Measurements from ENCODE around the gene PALLD. TPM values are rescaled to one million over a fixed set of nuclear protein-coding genes. Genes with fewer than 3 reads are reported as not detected.

Gene PALLD
- total RNA-seq, 1 donor from 2014 or later = 396 TPM

DNA sequence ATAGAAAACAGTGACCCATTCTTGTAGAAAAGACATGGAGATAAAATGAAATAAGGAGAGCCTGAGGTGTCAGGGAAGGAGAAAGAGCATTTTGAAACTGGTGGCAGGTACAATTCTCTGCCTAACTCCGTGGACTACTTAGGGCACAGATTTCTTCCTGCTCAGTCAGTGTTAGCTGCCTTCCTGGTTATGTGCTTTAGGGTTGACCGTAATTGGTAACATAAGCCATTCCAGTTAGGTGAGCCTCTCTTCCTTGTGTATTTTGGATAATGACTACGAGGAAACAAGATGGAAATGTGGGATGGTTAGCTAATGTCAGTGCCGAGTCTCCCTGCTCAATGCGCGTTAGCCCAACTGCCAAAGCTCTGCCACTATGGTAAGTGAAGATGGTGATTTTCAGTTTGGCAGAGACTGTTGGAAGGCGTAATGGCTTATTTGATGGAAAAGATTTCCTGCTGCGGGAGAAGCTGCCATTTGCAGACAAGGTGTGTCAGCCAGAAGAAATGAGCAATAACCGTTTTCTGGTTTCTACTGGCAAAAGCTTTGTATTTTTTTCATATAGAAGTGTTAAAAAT is 339.1 kb downstream of the PALLD start:
- H3K27me3 Mint-ChIP-seq (ENCODE audit: unreplicated experiment) = no peaks in the 10 kb centered on the region
- H3K9me3 Mint-ChIP-seq (ENCODE audit: unreplicated experiment) = no peaks in the 10 kb centered on the region
- no peak for DNase-seq (ENCODE audit: extremely low spot score, unreplicated experiment)
- H3K27ac Mint-ChIP-seq (ENCODE audit: unreplicated experiment) = peak overlapping the region; percentile 75
- H3K36me3 Mint-ChIP-seq (ENCODE audit: unreplicated experiment) = peaks cover 22% of the 10 kb centered on the region
- no peak overlapping the region for H3K4me3 Mint-ChIP-seq (ENCODE audit: unreplicated experiment)
- TF ChIP-seq, protein P1, sequence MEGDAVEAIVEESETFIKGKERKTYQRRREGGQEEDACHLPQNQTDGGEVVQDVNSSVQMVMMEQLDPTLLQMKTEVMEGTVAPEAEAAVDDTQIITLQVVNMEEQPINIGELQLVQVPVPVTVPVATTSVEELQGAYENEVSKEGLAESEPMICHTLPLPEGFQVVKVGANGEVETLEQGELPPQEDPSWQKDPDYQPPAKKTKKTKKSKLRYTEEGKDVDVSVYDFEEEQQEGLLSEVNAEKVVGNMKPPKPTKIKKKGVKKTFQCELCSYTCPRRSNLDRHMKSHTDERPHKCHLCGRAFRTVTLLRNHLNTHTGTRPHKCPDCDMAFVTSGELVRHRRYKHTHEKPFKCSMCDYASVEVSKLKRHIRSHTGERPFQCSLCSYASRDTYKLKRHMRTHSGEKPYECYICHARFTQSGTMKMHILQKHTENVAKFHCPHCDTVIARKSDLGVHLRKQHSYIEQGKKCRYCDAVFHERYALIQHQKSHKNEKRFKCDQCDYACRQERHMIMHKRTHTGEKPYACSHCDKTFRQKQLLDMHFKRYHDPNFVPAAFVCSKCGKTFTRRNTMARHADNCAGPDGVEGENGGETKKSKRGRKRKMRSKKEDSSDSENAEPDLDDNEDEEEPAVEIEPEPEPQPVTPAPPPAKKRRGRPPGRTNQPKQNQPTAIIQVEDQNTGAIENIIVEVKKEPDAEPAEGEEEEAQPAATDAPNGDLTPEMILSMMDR (IDR thresholded peaks at IDR 0.05) = no peak
- H3K4me1 Mint-ChIP-seq (ENCODE audit: unreplicated experiment) = peaks cover 69% of the 10 kb centered on the region

DNA sequence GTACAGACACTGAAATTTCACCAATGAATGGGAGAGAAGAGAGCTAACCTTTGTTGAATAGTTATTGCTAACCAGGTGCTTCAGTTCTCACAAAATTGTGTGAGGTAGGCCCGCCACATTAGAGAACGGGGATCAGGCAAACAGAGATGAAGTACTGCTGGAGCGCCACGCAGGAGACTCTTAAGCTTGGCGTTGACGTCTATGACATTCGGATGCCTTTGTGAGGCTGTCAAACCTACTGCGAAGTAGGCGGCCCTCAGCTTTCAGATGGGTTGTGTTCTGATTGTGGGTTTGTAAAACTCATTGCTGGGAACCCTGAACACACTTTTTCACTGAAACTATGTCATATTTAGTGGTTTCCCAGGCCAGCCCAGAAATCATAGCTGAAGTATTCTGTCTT is 339.6 kb downstream of the PALLD start:
- no peaks in the 10 kb centered on the region for H3K27me3 Mint-ChIP-seq (ENCODE audit: unreplicated experiment)
- DNase-seq (ENCODE audit: extremely low spot score, unreplicated experiment) = no peak
- TF ChIP-seq, protein P1 (IDR thresholded peaks at IDR 0.05) = no peak
- peak overlapping the region; percentile 31 for H3K27ac Mint-ChIP-seq (ENCODE audit: unreplicated experiment)
- H3K36me3 Mint-ChIP-seq (ENCODE audit: unreplicated experiment) = peaks cover 22% of the 10 kb centered on the region
- H3K4me1 Mint-ChIP-seq (ENCODE audit: unreplicated experiment) = peaks cover 69% of the 10 kb centered on the region
- no peaks in the 10 kb centered on the region for H3K9me3 Mint-ChIP-seq (ENCODE audit: unreplicated experiment)
- no peak overlapping the region for H3K4me3 Mint-ChIP-seq (ENCODE audit: unreplicated experiment)

DNA sequence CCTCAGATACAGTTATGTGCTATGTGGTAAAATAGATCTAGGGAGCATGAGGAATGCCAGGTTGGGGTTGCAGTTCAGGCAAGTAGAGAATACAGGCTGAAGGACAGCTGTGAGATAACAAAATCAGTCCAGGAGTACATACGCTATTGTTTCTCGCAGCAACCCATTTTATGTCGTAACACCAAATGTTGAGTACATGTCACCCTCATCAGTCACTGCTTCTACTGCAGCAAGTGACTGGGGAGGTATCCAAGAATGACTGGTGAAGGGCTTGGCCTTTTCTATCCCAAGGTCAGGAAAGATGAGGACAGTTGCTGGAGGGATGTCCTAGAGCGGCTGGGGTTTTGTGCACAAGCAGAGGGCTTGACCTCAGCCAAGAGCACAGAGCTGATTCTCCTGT is 341.1 kb downstream of the PALLD start:
- TF ChIP-seq, protein P1 (IDR thresholded peaks at IDR 0.05) = no peak
- Mint-ChIP-seq H3K36me3 (ENCODE audit: unreplicated experiment) (peaks cover 28% of the 10 kb centered on the region), H3K4me1 (ENCODE audit: unreplicated experiment) (peaks cover 79% of the 10 kb centered on the region), H3K4me3 (ENCODE audit: unreplicated experiment) (no peak overlapping the region), H3K9me3 (ENCODE audit: unreplicated experiment) (no peaks in the 10 kb centered on the region), H3K27me3 (ENCODE audit: unreplicated experiment) (no peaks in the 10 kb centered on the region), H3K27ac (ENCODE audit: unreplicated experiment) (peak overlapping the region; percentile 81)
- no peak for DNase-seq (ENCODE audit: extremely low spot score, unreplicated experiment)

DNA sequence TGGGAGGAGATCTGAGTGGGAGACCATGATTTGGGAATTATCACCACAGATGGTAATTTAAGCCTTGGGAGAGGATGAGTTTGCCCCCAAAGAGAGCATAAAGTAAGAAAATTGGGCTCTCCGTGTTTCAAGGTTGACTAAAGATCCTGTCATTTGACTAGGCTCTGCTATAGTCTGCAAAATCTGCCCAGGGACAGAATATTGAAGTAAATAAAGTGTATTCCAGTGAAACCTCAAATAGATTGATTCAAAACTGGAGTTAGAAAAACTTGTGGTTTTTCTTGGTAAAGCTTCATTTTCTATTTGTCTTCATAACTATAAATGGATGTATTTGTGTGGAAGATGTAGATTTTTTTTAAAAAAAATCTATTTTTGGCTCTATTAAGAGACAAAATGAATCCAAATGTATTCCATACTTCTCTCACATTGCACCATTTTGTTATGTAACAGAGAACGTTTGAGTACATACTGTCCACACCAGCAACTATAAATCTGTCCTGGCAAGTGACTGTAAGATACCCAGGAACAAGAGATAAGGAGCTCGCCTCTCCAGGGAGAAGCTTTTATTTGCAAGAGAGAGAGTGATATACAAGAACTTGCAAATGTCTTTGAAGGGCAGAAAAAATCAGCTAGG is 343.0 kb downstream of the PALLD start:
- peak overlapping the region; percentile 56 for H3K27ac Mint-ChIP-seq (ENCODE audit: unreplicated experiment)
- peaks cover 30% of the 10 kb centered on the region for H3K36me3 Mint-ChIP-seq (ENCODE audit: unreplicated experiment)
- TF ChIP-seq, protein P1 (IDR thresholded peaks at IDR 0.05) = no peak
- H3K9me3 Mint-ChIP-seq (ENCODE audit: unreplicated experiment) = no peaks in the 10 kb centered on the region
- no peak overlapping the region for H3K4me3 Mint-ChIP-seq (ENCODE audit: unreplicated experiment)
- H3K27me3 Mint-ChIP-seq (ENCODE audit: unreplicated experiment) = no peaks in the 10 kb centered on the region
- no peak for DNase-seq (ENCODE audit: extremely low spot score, unreplicated experiment)
- H3K4me1 Mint-ChIP-seq (ENCODE audit: unreplicated experiment) = peaks cover 77% of the 10 kb centered on the region

DNA sequence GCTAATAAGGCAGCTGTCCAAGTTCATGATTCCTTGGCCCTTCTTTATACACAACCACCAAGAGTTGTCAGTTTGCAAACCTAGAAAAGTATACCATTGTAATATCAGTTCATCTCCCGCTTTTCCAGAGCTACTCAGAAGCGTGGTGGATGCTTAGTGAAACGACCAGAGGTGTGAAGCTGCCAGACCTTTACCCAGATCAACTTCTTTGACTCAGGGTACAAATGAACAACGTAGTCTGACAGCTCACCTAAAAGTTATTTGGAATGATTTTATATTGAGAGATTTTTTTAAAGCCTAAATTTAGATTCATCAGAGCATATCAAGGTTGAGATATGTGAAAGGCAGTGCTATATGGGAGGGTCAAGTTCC is 343.5 kb downstream of the PALLD start:
- no peak overlapping the region for H3K4me3 Mint-ChIP-seq (ENCODE audit: unreplicated experiment)
- peak overlapping the region; percentile 57 for H3K27ac Mint-ChIP-seq (ENCODE audit: unreplicated experiment)
- H3K4me1 Mint-ChIP-seq (ENCODE audit: unreplicated experiment) = peaks cover 75% of the 10 kb centered on the region
- no peaks in the 10 kb centered on the region for H3K27me3 Mint-ChIP-seq (ENCODE audit: unreplicated experiment)
- no peak for DNase-seq (ENCODE audit: extremely low spot score, unreplicated experiment)
- TF ChIP-seq, protein P1 (IDR thresholded peaks at IDR 0.05) = no peak
- no peaks in the 10 kb centered on the region for H3K9me3 Mint-ChIP-seq (ENCODE audit: unreplicated experiment)
- peaks cover 24% of the 10 kb centered on the region for H3K36me3 Mint-ChIP-seq (ENCODE audit: unreplicated experiment)

Data from osteocyte (in vitro differentiated cells).